ENCODE data around the gene ADAMTSL5.
"Not testable (repeated sequence)": the region's sequence is repeated elsewhere in the genome, so short reads cannot be mapped to it uniquely, and the experiment has no call there.

Gene ADAMTSL5

GRCh38 chr19:1481893-1482360 is 30.9 kb downstream of the ADAMTSL5 start:
- DNase-seq (ENCODE audit: low read depth) = no peak

- DNase-seq (ENCODE audit: low read depth) = no peak
Observed at GRCh38 chr19:1481224-1481892, 31.5 kb downstream of the ADAMTSL5 start.

- peak; percentile 89 for DNase-seq (ENCODE audit: low read depth)
Observed at GRCh38 chr19:1478934-1479707, 33.7 kb downstream of the ADAMTSL5 start, which contains the start of gene C19orf25. TSS of gene C19orf25 (minus strand) at chr19:1479215. CDS start at chr19:1478903, 312 bp downstream.

GRCh38 chr19:1477056-1477455 is 35.8 kb downstream of the ADAMTSL5 start:
- DNase-seq (ENCODE audit: low read depth) = not testable (repeated sequence)

DNA sequence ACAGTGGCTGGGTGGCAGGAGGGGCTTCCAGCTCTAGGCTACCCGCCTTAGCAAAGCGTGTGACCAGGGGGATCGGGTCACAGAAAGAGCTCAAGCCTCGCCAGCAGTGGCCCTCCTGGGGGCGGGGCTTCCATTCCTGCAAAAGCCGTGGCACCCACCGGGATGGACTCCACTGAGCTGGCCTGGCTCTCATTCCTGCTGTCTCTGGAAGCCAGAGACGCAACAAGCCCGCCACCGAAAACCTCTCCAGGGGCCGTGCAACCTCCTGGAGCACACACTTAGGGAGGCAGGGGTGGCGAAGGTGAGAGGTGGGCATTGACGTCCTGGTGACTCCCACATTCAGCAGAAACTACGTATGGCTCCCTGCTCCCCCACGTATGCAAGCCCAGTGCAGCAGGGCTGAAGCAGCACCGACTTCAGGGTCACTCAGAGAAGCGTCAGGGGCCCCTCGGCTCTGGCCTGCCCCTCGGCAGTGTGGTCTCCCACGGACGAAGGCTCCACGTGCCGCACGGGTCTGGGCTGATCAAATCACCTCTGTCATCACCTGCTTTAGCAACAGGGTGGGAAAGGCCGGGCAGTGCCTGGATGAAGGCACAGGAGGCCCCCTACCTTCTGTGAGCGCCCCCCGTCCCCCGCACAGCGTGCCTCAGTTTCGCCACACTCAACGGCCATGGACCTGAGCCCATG is 36.9 kb downstream of the ADAMTSL5 start:
- DNase-seq (ENCODE audit: low read depth) = no peak

DNA sequence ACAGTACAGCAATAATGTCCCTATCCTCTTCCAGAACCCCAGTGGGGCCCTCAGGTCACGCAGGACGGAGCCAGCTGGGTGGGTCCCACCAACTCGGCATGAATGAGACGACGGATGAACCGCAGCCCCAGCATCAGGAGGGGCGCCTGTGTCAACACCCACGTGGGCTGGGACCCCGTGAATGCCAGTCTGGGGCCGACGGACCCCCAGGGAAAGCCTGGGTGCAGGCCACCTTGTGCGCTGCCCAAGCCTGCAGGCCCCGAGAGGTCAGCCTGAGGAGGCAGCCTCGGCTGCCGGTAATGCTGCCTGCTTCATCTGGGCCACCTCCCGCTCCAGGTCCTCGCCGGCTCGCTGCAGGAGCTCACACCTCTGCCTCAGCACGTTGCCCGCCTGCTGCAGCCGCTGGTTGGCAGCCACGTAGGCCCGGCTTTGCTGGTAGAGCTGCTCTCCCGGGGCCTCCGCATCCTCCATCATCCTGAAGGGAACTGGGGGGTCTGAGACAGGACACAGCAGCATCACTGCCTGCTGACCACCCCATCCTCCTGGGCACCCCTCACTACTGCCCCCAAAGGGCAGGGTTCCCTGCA is 38.0 kb downstream of the ADAMTSL5 start:
- DNase-seq (ENCODE audit: low read depth) = no peak

GRCh38 chr19:1474011-1474764 is 38.6 kb downstream of the ADAMTSL5 start:
- no peak for DNase-seq (ENCODE audit: low read depth)

DNA sequence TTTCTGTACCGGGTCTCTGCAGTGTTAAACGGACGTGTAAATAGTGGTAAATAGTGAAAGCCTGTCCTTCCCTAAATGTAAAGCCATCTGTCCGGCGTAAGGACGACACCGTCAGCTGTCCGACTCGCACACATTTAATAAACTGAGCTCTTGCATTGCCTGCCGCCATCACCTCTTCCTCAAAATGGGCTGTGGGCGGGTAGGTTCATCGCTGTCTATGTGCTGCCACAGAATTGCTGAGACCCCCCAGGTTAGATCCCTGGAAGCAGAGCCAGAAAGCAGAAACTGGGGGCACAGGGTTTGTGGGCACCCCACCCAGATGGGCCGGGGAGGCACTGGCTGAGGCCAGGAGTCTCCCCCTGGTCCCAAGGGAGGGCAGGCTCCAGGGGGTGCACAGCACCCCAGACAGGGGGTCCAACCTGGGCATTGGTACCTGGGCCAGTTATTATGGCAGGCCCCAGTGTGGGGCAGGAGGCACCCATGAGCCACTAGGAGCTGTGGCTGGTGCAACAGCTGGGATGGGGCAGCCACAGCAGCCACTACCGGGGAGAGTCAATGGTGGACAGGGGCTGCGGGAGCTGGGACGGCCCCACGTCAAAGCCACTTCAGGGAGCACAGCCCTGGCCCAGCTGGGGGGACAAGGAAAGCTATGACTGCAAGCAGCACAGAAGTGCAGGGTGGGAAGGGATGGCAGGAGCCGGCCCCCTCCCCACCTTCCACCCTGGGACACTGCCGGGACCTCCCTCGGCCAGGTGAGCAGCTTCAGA is 39.6 kb downstream of the ADAMTSL5 start:
- no peak for DNase-seq (ENCODE audit: low read depth)

GRCh38 chr19:1472231-1473084 is 40.4 kb downstream of the ADAMTSL5 start:
- no peak for DNase-seq (ENCODE audit: low read depth)

- no peak for DNase-seq (ENCODE audit: low read depth)
Observed at GRCh38 chr19:1471515-1472160, 41.2 kb downstream of the ADAMTSL5 start.

DNA sequence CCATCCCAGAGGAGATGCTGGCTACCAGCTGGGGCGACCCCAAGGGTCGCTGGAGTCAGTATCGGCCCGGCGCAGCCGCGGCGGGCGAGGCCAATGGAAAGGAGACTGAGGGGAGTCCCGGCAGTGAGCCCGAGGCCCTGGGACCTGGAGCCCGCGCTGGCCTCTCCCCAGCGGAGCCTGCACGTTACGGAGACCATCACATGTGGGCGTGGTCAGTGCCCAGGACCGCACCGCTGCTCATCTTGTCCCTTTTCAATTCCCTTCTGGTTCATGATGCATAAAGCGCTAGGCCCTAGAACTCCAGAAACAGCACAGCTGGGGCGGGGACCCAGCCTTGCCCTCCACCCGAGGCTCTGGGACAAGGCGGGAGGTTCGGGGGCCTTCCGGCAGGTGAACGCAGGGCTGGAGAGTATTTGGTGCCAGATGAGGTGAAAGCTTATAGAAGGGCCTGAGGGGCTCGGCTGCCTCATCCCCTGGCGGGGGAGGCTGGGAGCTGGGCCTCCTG is 41.8 kb downstream of the ADAMTSL5 start:
- DNase-seq (ENCODE audit: low read depth) = no peak

GRCh38 chr19:1470305-1471009 is 42.4 kb downstream of the ADAMTSL5 start:
- DNase-seq (ENCODE audit: low read depth) = peak; percentile 58

- DNase-seq (ENCODE audit: low read depth) = no peak
Observed at GRCh38 chr19:1470055-1470304, 42.8 kb downstream of the ADAMTSL5 start.

DNA sequence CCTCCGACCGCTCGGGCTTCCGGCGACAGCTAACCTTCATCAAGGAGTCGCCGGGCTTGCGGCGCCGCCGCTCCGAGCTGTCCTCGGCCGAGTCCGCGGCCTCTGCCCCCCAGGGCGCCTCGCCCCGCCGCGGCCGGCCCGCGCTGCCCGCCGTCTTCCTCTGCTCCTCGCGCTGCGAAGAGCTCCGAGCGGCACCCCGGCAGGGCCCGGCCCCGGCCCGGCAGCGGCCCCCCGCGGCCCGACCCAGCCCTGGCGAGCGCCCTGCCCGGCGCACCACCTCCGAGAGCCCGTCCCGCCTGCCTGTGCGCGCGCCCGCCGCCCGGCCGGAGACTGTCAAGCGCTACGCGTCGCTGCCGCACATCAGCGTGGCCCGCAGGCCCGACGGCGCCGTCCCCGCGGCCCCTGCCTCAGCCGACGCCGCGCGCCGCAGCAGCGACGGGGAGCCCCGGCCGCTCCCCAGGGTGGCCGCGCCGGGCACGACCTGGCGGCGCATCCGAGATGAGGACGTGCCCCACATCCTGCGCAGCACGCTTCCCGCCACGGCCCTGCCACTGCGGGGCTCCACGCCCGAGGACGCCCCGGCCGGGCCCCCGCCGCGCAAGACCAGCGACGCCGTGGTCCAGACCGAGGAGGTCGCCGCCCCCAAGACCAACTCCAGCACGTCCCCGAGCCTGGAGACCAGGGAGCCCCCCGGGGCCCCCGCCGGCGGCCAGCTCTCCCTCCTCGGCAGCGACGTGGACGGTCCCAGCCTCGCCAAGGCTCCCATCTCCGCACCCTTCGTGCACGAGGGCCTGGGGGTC is 43.4 kb downstream of the ADAMTSL5 start:
- DNase-seq (ENCODE audit: low read depth) = no peak

- DNase-seq (ENCODE audit: low read depth) = no peak
Observed at GRCh38 chr19:1468821-1469254, 44.0 kb downstream of the ADAMTSL5 start.

- DNase-seq (ENCODE audit: low read depth) = no peak
Observed at GRCh38 chr19:1468274-1468820, 44.5 kb downstream of the ADAMTSL5 start.

GRCh38 chr19:1467490-1468273 is 45.1 kb downstream of the ADAMTSL5 start:
- DNase-seq (ENCODE audit: low read depth) = no peak
